Activated CD4-positive, alpha-beta T cell treated with anti-CD3 and anti-CD28 coated beads for 36 hours (primary cell): ENCODE measurements around the gene ZNF580. TPM values are rescaled to one million over a fixed set of nuclear protein-coding genes. Genes with fewer than 3 reads are reported as not detected.
A peak's percentile ranks its signal among the peaks of the same experiment; 100 is the strongest.

Experiments used
- ATAC-seq: fragments of 200-7000 bp; cut with Tn5 transposase; one replicate; pipeline ENCODE4 v1.10.0; 2021; ENCODE audit warnings: mild to moderate bottlenecking, moderate library complexity
- CTCF ChIA-PET: fragments of 350-600 bp; sonication (Branson Sonifier 250); formaldehyde crosslinking; loops from one replicate; lab custom pipeline; 2021; ENCODE audit warnings: antibody characterized with exemption; lab: Charles Lee
- POLR2A ChIA-PET: fragments of 350-600 bp; sonication (Branson Sonifier 250); formaldehyde crosslinking; loops from one replicate; lab custom pipeline; 2021; ENCODE audit warnings: antibody characterized with exemption, inconsistent platforms; lab: Charles Lee
- DNase-seq: peaks from one replicate; pipeline ENCODE4 v3.0.0-alpha.2; 2020
- H3K27ac Mint-ChIP-seq: one replicate; pipeline ENCODE4 v1.8.0; 2021; ENCODE audit warnings: mixed read lengths
- H3K27me3 Mint-ChIP-seq: one replicate; pipeline ENCODE4 v1.8.0; 2021; ENCODE audit warnings: mixed read lengths
- H3K36me3 Mint-ChIP-seq: one replicate; pipeline ENCODE4 v1.8.0; 2021; ENCODE audit warnings: low read depth, mixed read lengths
- H3K4me1 Mint-ChIP-seq: one replicate; pipeline ENCODE4 v1.8.0; 2021; ENCODE audit warnings: mixed read lengths
- H3K4me3 Mint-ChIP-seq: one replicate; pipeline ENCODE4 v1.8.0; 2021; ENCODE audit warnings: mild to moderate bottlenecking, moderate library complexity, mixed read lengths
- H3K9me3 Mint-ChIP-seq: one replicate; pipeline ENCODE4 v1.8.0; 2021; ENCODE audit warnings: low read depth, mixed read lengths
- intact Hi-C, 2 experiments: fragments of 100-400 bp; cut with DNase I in 1 of 2; cut with micrococcal nuclease in 1 of 2; formaldehyde crosslinking; loops; one replicate each; pipeline versions ENCODE4 v1.14.2 to v1.15.1; 2022 to 2024; cut with DNase I, micrococcal nuclease
- total RNA-seq, 2 experiments: library from RNA; stranded (reverse); gene quantifications; one replicate each; pipeline ENCODE4 v1.2.3, GENCODE V29; 2021

The ZNF580 gene
- total RNA-seq, 2 experiments from 2014 or later = 24.2 to 35.6 TPM

GRCh38 chr19:55669418-55670279 lies 28.8 kb downstream of the ZNF580 start:
- H3K4me3 Mint-ChIP-seq = no peak overlapping the region
- POLR2A ChIA-PET = interaction anchor here (2.5 kb wide), 1 partner anchor 13 kb away, joined by 8 read pairs; no protein-coding TSS in a partner anchor
- intact Hi-C loops = loop anchor here in 1 of 2 experiments (2.0 kb wide), 1 partner anchor 13 kb away; no protein-coding TSS in a partner anchor
- H3K4me1 Mint-ChIP-seq = peaks cover 25% of the 10 kb centered on the region
- DNase-seq = no peak
- H3K9me3 Mint-ChIP-seq = no peaks in the 10 kb centered on the region
- H3K27me3 Mint-ChIP-seq = no peaks in the 10 kb centered on the region
- peaks cover 53% of the 10 kb centered on the region for H3K36me3 Mint-ChIP-seq
- H3K27ac Mint-ChIP-seq = no peak overlapping the region
- CTCF ChIA-PET = interaction anchor here (1.6 kb wide), 1 partner anchor 15 kb away, joined by 7 read pairs; no protein-coding TSS in a partner anchor
- no peak for ATAC-seq

DNA sequence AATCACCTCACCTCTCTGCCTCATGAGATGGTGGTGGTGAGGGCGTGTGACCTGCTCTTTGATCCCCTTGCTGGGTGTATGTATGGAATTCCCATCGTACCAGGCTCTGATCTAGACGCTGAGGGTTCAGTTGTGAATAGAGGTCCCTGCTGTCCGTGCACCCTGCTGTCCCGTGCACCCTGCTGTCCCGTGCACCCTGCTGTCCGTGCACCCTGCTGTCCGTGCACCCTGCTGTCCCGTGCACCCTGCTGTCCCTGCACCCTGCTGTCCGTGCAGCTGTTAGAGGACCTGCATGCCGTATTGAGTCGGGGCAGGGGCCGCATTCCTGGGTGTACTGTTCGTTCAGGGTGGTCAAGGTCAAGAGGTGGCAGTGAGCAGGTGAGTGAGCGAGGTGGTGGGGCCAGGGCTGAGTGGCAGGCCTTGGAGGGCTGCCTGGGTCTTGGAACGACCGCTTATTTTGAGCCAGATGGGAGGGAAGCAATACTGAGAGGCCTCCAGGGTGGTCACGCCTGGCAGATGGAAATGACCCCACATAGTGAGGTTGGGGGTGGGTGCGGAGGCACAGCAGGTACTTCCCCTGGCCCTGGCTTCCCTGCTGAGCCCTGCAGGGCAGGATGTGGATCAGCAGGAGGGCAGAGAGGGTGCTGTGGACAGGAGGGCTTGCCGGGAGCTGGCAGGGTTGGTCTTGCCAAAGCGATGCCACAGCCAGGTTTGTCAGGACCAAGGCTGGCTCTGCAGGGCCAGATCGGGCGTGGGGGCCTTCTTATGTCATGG lies 29.7 kb downstream of the ZNF580 start:
- ChIA-PET CTCF (interaction anchor here (1.6 to 2.8 kb wide), 2 partner anchors 11 to 14 kb away, joined by 5 to 19 read pairs; no protein-coding TSS in a partner anchor), POLR2A (interaction anchor here (1.2 to 1.9 kb wide), 2 partner anchors 13 to 16 kb away, joined by 4 to 14 read pairs; partner anchors contain the start of gene U2AF2)
- Mint-ChIP-seq H3K4me1 (peaks cover 25% of the 10 kb centered on the region), H3K27ac (peak overlapping the region; percentile 37), H3K9me3 (no peaks in the 10 kb centered on the region), H3K36me3 (peaks cover 55% of the 10 kb centered on the region), H3K4me3 (no peak overlapping the region), H3K27me3 (no peaks in the 10 kb centered on the region)
- DNase-seq (peak; percentile 27), ATAC-seq (no peak)
- intact Hi-C loops = loop anchor here in 1 of 2 experiments (2.0 kb wide), 1 partner anchor 14 kb away; no protein-coding TSS in a partner anchor

DNA sequence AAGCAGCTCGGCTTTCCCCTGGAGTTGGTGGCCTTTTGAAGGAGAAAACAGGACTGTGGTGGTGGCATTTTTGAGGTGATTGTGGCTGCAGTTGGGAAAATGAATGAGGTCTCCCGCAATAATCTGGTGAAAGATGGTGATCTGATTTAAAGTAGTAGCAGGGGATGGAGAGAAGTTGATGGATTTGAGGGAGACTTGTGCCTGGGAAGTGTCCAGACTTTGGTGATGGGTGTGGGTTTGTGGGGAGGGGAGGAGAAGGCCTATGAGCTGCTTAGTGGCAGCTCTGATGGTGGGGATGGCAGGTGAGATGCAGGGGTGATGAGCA lies 30.2 kb downstream of the ZNF580 start:
- H3K4me1 Mint-ChIP-seq = peaks cover 25% of the 10 kb centered on the region
- peaks cover 54% of the 10 kb centered on the region for H3K36me3 Mint-ChIP-seq
- POLR2A ChIA-PET = interaction anchor here (1.2 to 1.9 kb wide), 2 partner anchors 14 to 16 kb away, joined by 4 to 14 read pairs; partner anchors contain the start of gene U2AF2
- H3K9me3 Mint-ChIP-seq = no peaks in the 10 kb centered on the region
- CTCF ChIA-PET = interaction anchor here (0.8 to 2.8 kb wide), 5 partner anchors 8 to 45 kb away, joined by 3 to 19 read pairs (median 5); no protein-coding TSS in a partner anchor
- ATAC-seq (no peak), DNase-seq (no peak)
- no peak overlapping the region for H3K27ac Mint-ChIP-seq
- no peaks in the 10 kb centered on the region for H3K27me3 Mint-ChIP-seq
- intact Hi-C loops = loop anchor here in 1 of 2 experiments (2.0 kb wide), 1 partner anchor 14 kb away; no protein-coding TSS in a partner anchor
- H3K4me3 Mint-ChIP-seq = no peak overlapping the region

- Mint-ChIP-seq H3K27me3 (no peaks in the 10 kb centered on the region), H3K9me3 (no peaks in the 10 kb centered on the region), H3K27ac (no peak overlapping the region), H3K4me3 (no peak overlapping the region), H3K4me1 (peaks cover 38% of the 10 kb centered on the region), H3K36me3 (peaks cover 53% of the 10 kb centered on the region)
- no peak for ATAC-seq
- intact Hi-C loops = no loop called here
- CTCF ChIA-PET = interaction anchor here (1.2 to 2.8 kb wide), 2 partner anchors 16 to 18 kb away, joined by 5 to 19 read pairs; partner anchors contain the start of gene U2AF2
- POLR2A ChIA-PET = interaction anchor here (1.9 kb wide), 1 partner anchor 15 kb away, joined by 14 read pairs; no protein-coding TSS in a partner anchor
- DNase-seq = no peak
These were observed 31.6 kb downstream of the ZNF580 start for GRCh38 chr19:55672418-55672817.

DNA sequence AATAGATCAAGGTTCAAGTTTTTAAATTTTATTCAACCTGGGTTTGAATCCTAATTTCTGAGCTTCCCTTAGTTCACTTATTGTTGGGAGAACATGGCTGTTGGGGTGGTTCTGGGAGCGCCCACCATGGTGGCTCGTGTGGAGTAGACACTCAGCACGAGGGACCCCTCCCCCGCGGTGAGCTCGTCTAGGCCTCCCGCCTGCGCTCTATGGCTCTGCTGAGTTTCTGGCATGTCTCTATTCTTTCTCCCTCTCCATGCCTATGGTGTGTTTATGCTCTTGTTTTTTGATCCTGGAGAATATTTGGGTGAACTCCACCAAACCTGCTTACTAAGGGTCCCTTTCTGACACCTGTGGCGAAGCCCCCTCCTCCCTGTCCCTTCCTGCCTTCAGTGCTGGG lies 32.7 kb downstream of the ZNF580 start:
- CTCF ChIA-PET = interaction anchor here (0.6 to 2.8 kb wide), 4 partner anchors 17 to 211 kb away, joined by 3 to 19 read pairs (median 4); partner anchors contain the start of gene U2AF2
- H3K36me3 Mint-ChIP-seq = peaks cover 56% of the 10 kb centered on the region
- POLR2A ChIA-PET = interaction anchor here (1.2 kb wide), 1 partner anchor 16 kb away, joined by 4 read pairs; no protein-coding TSS in a partner anchor
- ATAC-seq (no peak), DNase-seq (no peak)
- intact Hi-C loops = no loop called here
- no peaks in the 10 kb centered on the region for H3K27me3 Mint-ChIP-seq
- H3K4me1 Mint-ChIP-seq = peaks cover 48% of the 10 kb centered on the region
- no peaks in the 10 kb centered on the region for H3K9me3 Mint-ChIP-seq
- H3K4me3 Mint-ChIP-seq = peak overlapping the region; percentile 44
- peak overlapping the region; percentile 47 for H3K27ac Mint-ChIP-seq

DNA sequence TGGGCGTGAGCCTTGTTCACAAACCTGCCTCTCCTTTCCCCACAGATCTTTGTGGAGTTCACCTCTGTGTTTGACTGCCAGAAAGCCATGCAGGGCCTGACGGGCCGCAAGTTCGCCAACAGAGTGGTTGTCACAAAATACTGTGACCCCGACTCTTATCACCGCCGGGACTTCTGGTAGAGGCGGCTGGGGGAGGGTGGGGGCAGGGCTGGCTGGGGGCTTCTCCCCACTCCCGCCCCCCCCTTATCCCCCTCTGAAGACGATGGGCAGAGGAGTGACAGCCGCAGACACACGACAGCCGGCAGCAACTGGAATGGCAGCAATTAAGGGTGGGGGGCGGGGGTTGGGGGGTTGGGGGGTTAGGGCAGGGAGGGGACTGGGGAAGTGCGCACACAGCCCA lies 33.1 kb downstream of the ZNF580 start:
- POLR2A ChIA-PET = interaction anchor here (1.2 kb wide), 1 partner anchor 17 kb away, joined by 4 read pairs; no protein-coding TSS in a partner anchor
- intact Hi-C loops = loop anchor here in 1 of 2 experiments (2.0 kb wide), 1 partner anchor 641 kb away; the partner anchor contains the start of gene ZSCAN5A
- peaks cover 52% of the 10 kb centered on the region for H3K4me1 Mint-ChIP-seq
- H3K9me3 Mint-ChIP-seq = no peaks in the 10 kb centered on the region
- ATAC-seq = no peak
- H3K36me3 Mint-ChIP-seq = peaks cover 59% of the 10 kb centered on the region
- peak overlapping the region; percentile 95 for H3K4me3 Mint-ChIP-seq
- CTCF ChIA-PET = interaction anchor here (0.6 to 1.1 kb wide), 3 partner anchors 19 to 211 kb away, joined by 3 to 4 read pairs (median 3); partner anchors contain the start of gene U2AF2
- no peaks in the 10 kb centered on the region for H3K27me3 Mint-ChIP-seq
- DNase-seq = no peak
- H3K27ac Mint-ChIP-seq = peak overlapping the region; percentile 47

DNA sequence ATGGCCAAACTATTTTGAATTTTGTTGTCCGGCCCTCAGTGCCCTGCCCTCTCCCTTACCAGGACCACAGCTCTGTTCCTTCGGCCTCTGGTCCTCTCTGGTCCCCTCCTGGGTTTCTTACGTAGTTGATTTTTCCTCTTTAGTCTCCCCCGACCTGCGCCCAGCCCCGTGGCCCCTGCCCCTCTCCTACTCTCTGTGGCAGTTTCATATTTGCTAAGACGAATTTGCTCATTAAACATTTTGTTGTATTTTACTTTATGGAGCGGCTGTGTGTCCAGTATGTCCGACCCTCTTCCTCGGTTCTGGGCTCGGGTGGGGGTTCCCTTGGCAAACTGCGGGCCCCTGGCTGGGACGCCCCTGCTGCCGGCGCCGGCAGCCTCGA lies 33.6 kb downstream of the ZNF580 start:
- intact Hi-C loops = loop anchor here in 1 of 2 experiments (2.0 kb wide), 1 partner anchor 640 kb away; the partner anchor contains the start of gene ZSCAN5A
- POLR2A ChIA-PET = no interaction called here
- peaks cover 60% of the 10 kb centered on the region for H3K36me3 Mint-ChIP-seq
- H3K4me1 Mint-ChIP-seq = peaks cover 58% of the 10 kb centered on the region
- peak overlapping the region; percentile 72 for H3K27ac Mint-ChIP-seq
- CTCF ChIA-PET = no interaction called here
- H3K27me3 Mint-ChIP-seq = no peaks in the 10 kb centered on the region
- peak overlapping the region; percentile 95 for H3K4me3 Mint-ChIP-seq
- no peaks in the 10 kb centered on the region for H3K9me3 Mint-ChIP-seq
- no peak for ATAC-seq
- DNase-seq = no peak

- intact Hi-C loops = loop anchor here (1.0 to 2.0 kb wide), 11 partner anchors 20 to 640 kb away; partner anchors contain the start of genes U2AF2 (in 2 of the 2), FIZ1 (in 1 of the 2), PPP1R12C (in 1 of the 2) and RPL28 (in 1 of the 2)
- ChIA-PET POLR2A (no interaction called here), CTCF (interaction anchor here (1.8 kb wide), 1 partner anchor 42 kb away, joined by 5 read pairs; no protein-coding TSS in a partner anchor)
- H3K36me3 Mint-ChIP-seq = peaks cover 59% of the 10 kb centered on the region
- DNase-seq = peak; percentile 99
- H3K4me1 Mint-ChIP-seq = peaks cover 63% of the 10 kb centered on the region
- ATAC-seq = peak; percentile 91
- no peaks in the 10 kb centered on the region for H3K27me3 Mint-ChIP-seq
- no peaks in the 10 kb centered on the region for H3K9me3 Mint-ChIP-seq
- peak within 1 kb of the TSS; percentile 96 for H3K27ac Mint-ChIP-seq
- H3K4me3 Mint-ChIP-seq = peak within 1 kb of the TSS; percentile 95
These were observed 34.2 kb downstream of the ZNF580 start, which contains the start of gene EPN1 for GRCh38 chr19:55674841-55675660. TSS of gene EPN1 (plus strand) at chr19:55675226. CDS start at chr19:55678628, 3,402 bp downstream.

DNA sequence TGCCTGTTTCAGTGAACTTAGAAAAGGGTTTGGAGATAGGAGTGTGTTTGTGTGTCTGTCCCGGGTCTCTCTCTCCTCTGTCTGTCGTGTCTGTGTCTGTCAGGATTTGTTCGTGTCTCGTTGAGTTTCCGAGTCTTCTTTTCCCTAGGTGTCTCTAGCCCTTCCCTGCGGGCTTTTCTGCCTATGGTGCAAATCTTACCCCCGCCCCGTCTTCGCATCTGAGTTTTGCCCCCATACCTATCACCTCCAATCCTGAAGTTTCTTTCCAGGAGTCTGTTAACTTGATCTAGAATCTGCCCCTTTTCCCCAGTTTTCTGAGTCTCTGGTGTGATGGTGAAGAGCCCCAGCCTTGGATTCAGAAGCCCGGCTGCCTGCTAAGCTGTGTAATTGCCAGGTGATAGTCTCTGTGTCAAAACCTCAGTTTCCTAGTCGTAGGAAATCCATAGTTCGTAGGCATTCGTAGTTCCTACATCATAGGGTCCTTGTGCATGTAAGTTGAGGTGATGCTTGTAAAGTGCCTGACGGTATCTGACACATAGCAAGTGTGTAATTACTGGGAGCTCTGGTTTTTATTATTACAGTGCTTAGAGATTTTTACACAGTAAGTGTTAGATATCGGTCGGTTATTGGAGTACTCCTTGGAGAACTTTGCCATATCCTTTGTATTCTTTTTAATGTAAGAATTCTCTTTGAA lies 35.0 kb downstream of the ZNF580 start:
- POLR2A ChIA-PET = interaction anchor here (1.2 kb wide), 1 partner anchor 19 kb away, joined by 5 read pairs; no protein-coding TSS in a partner anchor
- Mint-ChIP-seq H3K4me3 (peak overlapping the region; percentile 95), H3K4me1 (peaks cover 61% of the 10 kb centered on the region), H3K27me3 (no peaks in the 10 kb centered on the region), H3K27ac (peak overlapping the region; percentile 96), H3K9me3 (no peaks in the 10 kb centered on the region), H3K36me3 (peaks cover 56% of the 10 kb centered on the region)
- CTCF ChIA-PET = interaction anchor here (0.7 to 1.8 kb wide), 3 partner anchors 21 to 43 kb away, joined by 3 to 5 read pairs (median 3); no protein-coding TSS in a partner anchor
- no peak for ATAC-seq
- no peak for DNase-seq
- intact Hi-C loops = loop anchor here (1.0 to 2.0 kb wide), 11 partner anchors 21 to 639 kb away; partner anchors contain the start of genes U2AF2 (in 2 of the 2), FIZ1 (in 1 of the 2), PPP1R12C (in 1 of the 2) and RPL28 (in 1 of the 2)
